Adrenal gland (tissue), 5 donors: ENCODE results near the gene MYL6B.

Experiments
- POLR2A ChIP-seq, 2 donors: fragments of 450-650 bp; IDR thresholded peaks; one replicate each; pipeline ENCODE4 v1.6.1; 2017; ENCODE audit warnings: antibody characterized with exemption in 2 of 2, mild to moderate bottlenecking in 2 of 2, moderate library complexity in 1 of 2
- TF ChIP-seq, protein P1 (sequence below), 6 experiments: fragments of 450-650 bp in 4 of 6; fragments of 200-600 bp in 2 of 6; sonication (generic) in 1 of 6; IDR thresholded peaks; 1 replicate in 5 of 6; 2 replicates in 1 of 6; pipeline versions ENCODE4 v1.5.1 to v1.8.0; 2016 to 2021; ENCODE audit warnings: antibody characterized with exemption in 6 of 6, mild to moderate bottlenecking in 2 of 6, moderate library complexity in 1 of 6
- donor health status: DM: no; HTN: no; CAD: no.

DNA sequence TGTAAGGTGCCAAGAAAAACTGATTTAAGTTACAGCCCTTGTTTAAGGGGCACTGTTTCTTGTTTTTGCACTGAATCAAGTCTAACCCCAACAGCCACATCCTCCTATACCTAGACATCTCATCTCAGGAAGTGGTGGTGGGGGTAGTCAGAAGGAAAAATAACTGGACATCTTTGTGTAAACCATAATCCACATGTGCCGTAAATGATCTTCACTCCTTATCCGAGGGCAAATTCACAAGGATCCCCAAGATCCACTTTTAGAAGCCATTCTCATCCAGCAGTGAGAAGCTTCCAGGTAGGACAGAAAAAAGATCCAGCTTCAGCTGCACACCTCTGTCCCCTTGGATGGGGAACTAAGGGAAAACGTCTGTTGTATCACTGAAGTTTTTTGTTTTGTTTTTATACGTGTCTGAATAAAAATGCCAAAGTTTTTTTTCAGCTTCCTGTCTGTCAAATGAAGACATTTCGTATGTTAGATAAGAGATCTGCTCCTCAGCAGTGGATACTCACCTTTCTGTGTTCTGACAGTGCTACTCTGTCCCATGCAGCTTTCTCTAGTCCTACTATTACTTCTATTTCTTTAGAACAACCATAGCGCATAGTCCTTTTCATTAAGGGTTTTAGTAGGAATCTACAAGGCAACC lies 49.2 kb upstream of the MYL6B start:
- TF ChIP-seq, protein P1, sequence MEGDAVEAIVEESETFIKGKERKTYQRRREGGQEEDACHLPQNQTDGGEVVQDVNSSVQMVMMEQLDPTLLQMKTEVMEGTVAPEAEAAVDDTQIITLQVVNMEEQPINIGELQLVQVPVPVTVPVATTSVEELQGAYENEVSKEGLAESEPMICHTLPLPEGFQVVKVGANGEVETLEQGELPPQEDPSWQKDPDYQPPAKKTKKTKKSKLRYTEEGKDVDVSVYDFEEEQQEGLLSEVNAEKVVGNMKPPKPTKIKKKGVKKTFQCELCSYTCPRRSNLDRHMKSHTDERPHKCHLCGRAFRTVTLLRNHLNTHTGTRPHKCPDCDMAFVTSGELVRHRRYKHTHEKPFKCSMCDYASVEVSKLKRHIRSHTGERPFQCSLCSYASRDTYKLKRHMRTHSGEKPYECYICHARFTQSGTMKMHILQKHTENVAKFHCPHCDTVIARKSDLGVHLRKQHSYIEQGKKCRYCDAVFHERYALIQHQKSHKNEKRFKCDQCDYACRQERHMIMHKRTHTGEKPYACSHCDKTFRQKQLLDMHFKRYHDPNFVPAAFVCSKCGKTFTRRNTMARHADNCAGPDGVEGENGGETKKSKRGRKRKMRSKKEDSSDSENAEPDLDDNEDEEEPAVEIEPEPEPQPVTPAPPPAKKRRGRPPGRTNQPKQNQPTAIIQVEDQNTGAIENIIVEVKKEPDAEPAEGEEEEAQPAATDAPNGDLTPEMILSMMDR (IDR thresholded peaks at IDR 0.05): no peak
- TF ChIP-seq POLR2A (IDR thresholded peaks at IDR 0.05): no peak
